Measurements from ENCODE around the gene TST.

TST gene

GRCh38 chr22:36985211-36985889 lies 33.9 kb downstream of the TST start:
- Histone ChIP-seq H3K27ac (ENCODE audit: low read length) (no peak overlapping the region), H3K4me2 (ENCODE audit: low read depth, low read length) (no peak overlapping the region), H3K9me2 (replicated peaks; ENCODE audit: insufficient read depth, low read length) (no peaks in the 10 kb centered on the region), H3K4me3 (ENCODE audit: low read length) (no peak overlapping the region), H3K79me2 (ENCODE audit: low read length) (no peaks in the 10 kb centered on the region), H3K27me3 (replicated peaks; ENCODE audit: insufficient read depth, low read length) (peaks cover 62% of the 10 kb centered on the region), H3K36me3 (replicated peaks; ENCODE audit: insufficient read depth, low read length) (no peaks in the 10 kb centered on the region), H3F3A (ENCODE audit: insufficient read depth, low read length) (no peaks in the 10 kb centered on the region), H2AFZ (ENCODE audit: low read length) (no peak overlapping the region), H4K20me1 (ENCODE audit: insufficient read depth, low read length) (no peaks in the 10 kb centered on the region), H3K9me3 (replicated peaks; ENCODE audit: insufficient read depth, low read length) (no peaks in the 10 kb centered on the region), H3K9ac (ENCODE audit: low read length) (no peak overlapping the region), H3K4me1 (ENCODE audit: low read length) (no peaks in the 10 kb centered on the region)
- TF ChIP-seq CTCF (IDR thresholded peaks at IDR 0.05; ENCODE audit: low read length) (no peak), EZH2 (optimal IDR thresholded peaks at IDR 0.05; ENCODE audit: low read depth, low read length) (no peak), EZH2phosphoT487 (IDR thresholded peaks at IDR 0.05; ENCODE audit: low read length) (no peak)
- DNase-seq = no peak

GRCh38 chr22:36982136-36982535 lies 37.1 kb downstream of the TST start:
- H3K4me1 ChIP-seq (ENCODE audit: low read length) = 0 out of 2 replicates have a peak, but pooled peaks cover 3% of the 10 kb centered on the region
- H3K9ac ChIP-seq (ENCODE audit: low read length) = no peak overlapping the region
- peaks cover 31% of the 10 kb centered on the region for H3K27me3 ChIP-seq (replicated peaks; ENCODE audit: insufficient read depth, low read length)
- H3F3A ChIP-seq (ENCODE audit: insufficient read depth, low read length) = no peaks in the 10 kb centered on the region; the same call in 1 of the 2 replicates
- no peaks in the 10 kb centered on the region for H3K79me2 ChIP-seq (ENCODE audit: low read length)
- H3K9me2 ChIP-seq (replicated peaks; ENCODE audit: insufficient read depth, low read length) = no peaks in the 10 kb centered on the region
- no peaks in the 10 kb centered on the region for H4K20me1 ChIP-seq (ENCODE audit: insufficient read depth, low read length)
- no peak for TF ChIP-seq EZH2phosphoT487 (IDR thresholded peaks at IDR 0.05; ENCODE audit: low read length)
- no peak for TF ChIP-seq EZH2 (optimal IDR thresholded peaks at IDR 0.05; ENCODE audit: low read depth, low read length)
- TF ChIP-seq CTCF (IDR thresholded peaks at IDR 0.05; ENCODE audit: low read length) = no peak
- H3K4me3 ChIP-seq (ENCODE audit: low read length) = no peak overlapping the region
- no peak for DNase-seq
- no peak overlapping the region for H3K4me2 ChIP-seq (ENCODE audit: low read depth, low read length)
- no peak overlapping the region for H2AFZ ChIP-seq (ENCODE audit: low read length)
- no peak overlapping the region for H3K27ac ChIP-seq (ENCODE audit: low read length)
- no peaks in the 10 kb centered on the region for H3K9me3 ChIP-seq (replicated peaks; ENCODE audit: insufficient read depth, low read length)
- H3K36me3 ChIP-seq (replicated peaks; ENCODE audit: insufficient read depth, low read length) = no peaks in the 10 kb centered on the region

- no peak overlapping the region for H3K9ac ChIP-seq (ENCODE audit: low read length)
- 0 out of 2 replicates have a peak, but pooled peaks cover 3% of the 10 kb centered on the region for H3K4me1 ChIP-seq (ENCODE audit: low read length)
- no peaks in the 10 kb centered on the region for H3K9me2 ChIP-seq (replicated peaks; ENCODE audit: insufficient read depth, low read length)
- no peaks in the 10 kb centered on the region; the same call in 1 of the 2 replicates for H3F3A ChIP-seq (ENCODE audit: insufficient read depth, low read length)
- no peaks in the 10 kb centered on the region for H3K36me3 ChIP-seq (replicated peaks; ENCODE audit: insufficient read depth, low read length)
- no peak overlapping the region for H3K4me2 ChIP-seq (ENCODE audit: low read depth, low read length)
- H3K9me3 ChIP-seq (replicated peaks; ENCODE audit: insufficient read depth, low read length) = no peaks in the 10 kb centered on the region
- no peaks in the 10 kb centered on the region for H3K79me2 ChIP-seq (ENCODE audit: low read length)
- H2AFZ ChIP-seq (ENCODE audit: low read length) = no peak overlapping the region
- H3K27me3 ChIP-seq (replicated peaks; ENCODE audit: insufficient read depth, low read length) = peaks cover 23% of the 10 kb centered on the region
- no peak for DNase-seq
- H4K20me1 ChIP-seq (ENCODE audit: insufficient read depth, low read length) = no peaks in the 10 kb centered on the region
- no peak overlapping the region for H3K27ac ChIP-seq (ENCODE audit: low read length)
- no peak overlapping the region for H3K4me3 ChIP-seq (ENCODE audit: low read length)
- TF ChIP-seq EZH2 (optimal IDR thresholded peaks at IDR 0.05; ENCODE audit: low read depth, low read length) (no peak), EZH2phosphoT487 (IDR thresholded peaks at IDR 0.05; ENCODE audit: low read length) (no peak), CTCF (IDR thresholded peaks at IDR 0.05; ENCODE audit: low read length) (no peak)
These were observed 37.9 kb downstream of the TST start for GRCh38 chr22:36981247-36981775.
